Neural cell (in vitro differentiated cells): Measurements from ENCODE around the gene PTPRN2. TPM values are rescaled to one million over a fixed set of nuclear protein-coding genes. Genes with fewer than 3 reads are reported as not detected.

Experiments
- H2AFZ ChIP-seq: fragments of 200-600, 300-800 bp; sonication (generic), shearing (Covaris generic); 2 replicates; pipeline ENCODE4 v1.6.0; 2014; ENCODE audit warnings: low read depth, mild to moderate bottlenecking, antibody characterized with exemption, low read length, moderate library complexity
- H3F3A ChIP-seq: fragments of 200-600 bp; shearing (Covaris generic); 2 replicates; pipeline ENCODE4 v1.6.1; 2016; ENCODE audit warnings: mild to moderate bottlenecking, moderate library complexity, mixed read lengths, antibody characterized with exemption, low read length; ENCODE audit not compliant: insufficient read depth, poor library complexity, severe bottlenecking
- H3K27ac ChIP-seq: fragments of 200-600, 300-800 bp; sonication (generic), shearing (Covaris generic); 2 replicates; pipeline ENCODE4 v1.5.1; 2014; ENCODE audit warnings: mild to moderate bottlenecking, low read length, moderate library complexity
- H3K27me3 ChIP-seq: fragments of 300-800, 200-600 bp; sonication (generic), shearing (Covaris generic); 2 replicates; pipeline ENCODE4 v1.6.0; 2014; ENCODE audit warnings: mild to moderate bottlenecking, low read depth, low read length, moderate library complexity; ENCODE audit not compliant: insufficient read depth
- H3K36me3 ChIP-seq: fragments of 300-800, 200-600 bp; sonication (generic), shearing (Covaris generic); 2 replicates; pipeline ENCODE4 v1.5.1; 2014; ENCODE audit warnings: mild to moderate bottlenecking, antibody characterized with exemption, low read length, moderate library complexity; ENCODE audit not compliant: insufficient read depth
- H3K4me2 ChIP-seq: fragments of 300-800, 200-600 bp; sonication (generic), shearing (Covaris generic); 2 replicates; pipeline ENCODE4 v1.6.0; 2014; ENCODE audit warnings: mild to moderate bottlenecking, low read length
- H3K4me3 ChIP-seq: fragments of 300-800, 200-600 bp; sonication (generic), shearing (Covaris generic); 2 replicates; pipeline ENCODE4 v1.5.1; 2014; ENCODE audit warnings: mild to moderate bottlenecking, low read length, moderate library complexity
- H3K79me2 ChIP-seq: fragments of 200-600 bp; shearing (Covaris generic); replicated peaks from 2 replicates; pipeline ENCODE4 v1.6.0; 2014; ENCODE audit warnings: mild to moderate bottlenecking, low read length, moderate library complexity; ENCODE audit not compliant: insufficient read depth
- H3K9ac ChIP-seq: fragments of 300-800, 200-600 bp; sonication (generic), shearing (Covaris generic); 2 replicates; pipeline ENCODE4 v1.6.1; 2016; ENCODE audit warnings: mild to moderate bottlenecking, low read length, mixed read lengths
- H3K9me2 ChIP-seq: fragments of 200-600 bp; shearing (Covaris generic); 2 replicates; pipeline ENCODE4 v1.6.1; 2016; ENCODE audit warnings: mild to moderate bottlenecking, low read length, mixed read lengths; ENCODE audit not compliant: insufficient read depth
- H3K9me3 ChIP-seq: fragments of 200-600, 300-800 bp; sonication (generic), shearing (Covaris generic); 2 replicates; pipeline ENCODE4 v1.6.1; 2016; ENCODE audit warnings: mild to moderate bottlenecking, mixed run types, low read length, moderate library complexity, mixed read lengths
- H4K20me1 ChIP-seq: fragments of 200-600 bp; shearing (Covaris generic); 2 replicates; pipeline ENCODE4 v1.6.1; 2016; ENCODE audit warnings: mild to moderate bottlenecking, mixed run types; ENCODE audit not compliant: insufficient read depth
- EP300 ChIP-seq: fragments of 450-650 bp; conservative IDR thresholded peaks from 2 replicates; pipeline ENCODE4 v1.6.1; 2014; ENCODE audit warnings: antibody characterized with exemption, mild to moderate bottlenecking, moderate library complexity; ENCODE audit not compliant: poor library complexity, severe bottlenecking
- EZH2 ChIP-seq: fragments of 200-600, 300-800 bp; shearing (Covaris generic), sonication (generic); IDR thresholded peaks from 2 replicates; pipeline ENCODE4 v1.6.1; 2014; ENCODE audit warnings: antibody characterized with exemption, low read length, borderline replicate concordance, mild to moderate bottlenecking; ENCODE audit not compliant: insufficient read depth, poor library complexity, severe bottlenecking
- MXI1 ChIP-seq: fragments of 450-650 bp; conservative IDR thresholded peaks from 2 replicates; pipeline ENCODE4 v1.6.1; 2014; ENCODE audit warnings: antibody characterized with exemption, mild to moderate bottlenecking; ENCODE audit not compliant: poor library complexity, severe bottlenecking
- RAD21 ChIP-seq: fragments of 450-650 bp; conservative IDR thresholded peaks from 2 replicates; pipeline ENCODE4 v1.6.1; 2014; ENCODE audit warnings: antibody characterized with exemption, mild to moderate bottlenecking, moderate library complexity
- REST ChIP-seq: IDR thresholded peaks from 2 replicates; pipeline ENCODE4 v1.6.1; 2012; ENCODE audit warnings: borderline replicate concordance
- SMC3 ChIP-seq: fragments of 450-650 bp; conservative IDR thresholded peaks from 2 replicates; pipeline ENCODE4 v1.6.1; 2014; ENCODE audit warnings: antibody characterized with exemption, mild to moderate bottlenecking, moderate library complexity; ENCODE audit not compliant: poor library complexity
- TAF1 ChIP-seq: IDR thresholded peaks from 2 replicates; pipeline ENCODE4 v1.6.1; 2012; ENCODE audit warnings: low read depth
- polyA plus RNA-seq: library from polyadenylated mRNA; depleted of rRNA; stranded (reverse); fragments of >200 nt; gene quantifications from 2 replicates; pipeline ENCODE4 v1.2.3, GENCODE V29; 2014
- TF ChIP-seq, protein P1 (sequence below): fragments of 450-650 bp; IDR thresholded peaks from 2 replicates; pipeline ENCODE4 v1.5.1; 2014; ENCODE audit warnings: antibody characterized with exemption, mild to moderate bottlenecking, moderate library complexity; ENCODE audit not compliant: poor library complexity, severe bottlenecking

Gene PTPRN2
- polyA plus RNA-seq, 1 donor from 2014 or later = 31.0 TPM

DNA sequence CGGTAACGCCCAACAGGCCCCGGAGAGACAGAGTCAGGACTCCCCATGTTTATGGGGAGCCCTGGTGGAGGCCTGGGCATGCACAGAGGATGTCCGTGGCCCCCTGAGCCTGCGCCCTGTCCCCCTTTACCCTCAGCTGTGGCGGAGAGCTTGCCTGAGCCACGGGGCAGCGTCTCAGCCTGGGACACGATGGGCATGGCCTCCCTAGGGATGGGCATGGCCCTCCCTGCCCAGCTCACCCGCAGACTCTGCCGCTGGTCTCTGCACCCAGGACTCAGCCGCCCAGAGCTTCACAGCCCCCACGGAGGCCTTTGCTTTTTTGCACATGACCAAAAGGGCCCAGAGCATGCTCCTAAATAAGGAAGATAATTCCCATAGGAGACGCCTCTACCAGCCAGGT lies 394.2 kb downstream of the PTPRN2 start:
- no peak overlapping the region for H2AFZ ChIP-seq
- no peak overlapping the region for H3K9ac ChIP-seq
- no peaks in the 10 kb centered on the region for H4K20me1 ChIP-seq
- H3K9me2 ChIP-seq = no peaks in the 10 kb centered on the region
- H3K27ac ChIP-seq = no peak overlapping the region
- peaks cover 14% of the 10 kb centered on the region for H3K9me3 ChIP-seq
- H3F3A ChIP-seq = no peaks in the 10 kb centered on the region
- H3K27me3 ChIP-seq = no peaks in the 10 kb centered on the region
- H3K36me3 ChIP-seq = no peaks in the 10 kb centered on the region
- H3K4me2 ChIP-seq = no peak overlapping the region
- H3K79me2 ChIP-seq = no peaks in the 10 kb centered on the region
- TF ChIP-seq RAD21 = no peak
- TF ChIP-seq MXI1 = no peak
- TF ChIP-seq, protein P1, sequence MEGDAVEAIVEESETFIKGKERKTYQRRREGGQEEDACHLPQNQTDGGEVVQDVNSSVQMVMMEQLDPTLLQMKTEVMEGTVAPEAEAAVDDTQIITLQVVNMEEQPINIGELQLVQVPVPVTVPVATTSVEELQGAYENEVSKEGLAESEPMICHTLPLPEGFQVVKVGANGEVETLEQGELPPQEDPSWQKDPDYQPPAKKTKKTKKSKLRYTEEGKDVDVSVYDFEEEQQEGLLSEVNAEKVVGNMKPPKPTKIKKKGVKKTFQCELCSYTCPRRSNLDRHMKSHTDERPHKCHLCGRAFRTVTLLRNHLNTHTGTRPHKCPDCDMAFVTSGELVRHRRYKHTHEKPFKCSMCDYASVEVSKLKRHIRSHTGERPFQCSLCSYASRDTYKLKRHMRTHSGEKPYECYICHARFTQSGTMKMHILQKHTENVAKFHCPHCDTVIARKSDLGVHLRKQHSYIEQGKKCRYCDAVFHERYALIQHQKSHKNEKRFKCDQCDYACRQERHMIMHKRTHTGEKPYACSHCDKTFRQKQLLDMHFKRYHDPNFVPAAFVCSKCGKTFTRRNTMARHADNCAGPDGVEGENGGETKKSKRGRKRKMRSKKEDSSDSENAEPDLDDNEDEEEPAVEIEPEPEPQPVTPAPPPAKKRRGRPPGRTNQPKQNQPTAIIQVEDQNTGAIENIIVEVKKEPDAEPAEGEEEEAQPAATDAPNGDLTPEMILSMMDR = no peak
- TF ChIP-seq REST = no peak
- H3K4me3 ChIP-seq = no peak overlapping the region

DNA sequence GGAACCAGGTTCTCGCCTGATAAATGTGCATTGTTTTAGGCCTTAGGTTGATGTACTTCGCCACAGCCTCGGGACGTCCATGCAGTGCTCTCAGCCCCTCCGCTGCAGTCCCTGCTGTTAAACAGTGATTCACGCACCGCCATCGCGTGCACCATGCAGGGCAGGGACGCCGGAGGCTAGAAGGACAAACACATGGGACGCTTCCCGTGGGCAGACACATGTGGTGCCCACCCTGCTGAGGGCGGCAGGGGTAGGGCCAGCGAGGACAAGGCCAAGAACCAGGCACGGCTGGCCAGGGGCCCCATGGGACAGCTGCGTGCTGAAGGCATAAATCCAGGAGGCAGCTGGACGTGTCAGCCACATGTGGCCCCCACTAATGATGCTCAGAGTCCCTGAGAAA lies 394.7 kb downstream of the PTPRN2 start:
- Histone ChIP-seq H3K9ac (no peak overlapping the region), H2AFZ (no peak overlapping the region), H3K9me3 (peaks cover 14% of the 10 kb centered on the region), H3K79me2 (no peaks in the 10 kb centered on the region), H3K27me3 (no peaks in the 10 kb centered on the region), H3K27ac (no peak overlapping the region), H4K20me1 (no peaks in the 10 kb centered on the region), H3F3A (no peaks in the 10 kb centered on the region), H3K36me3 (no peaks in the 10 kb centered on the region), H3K4me3 (no peak overlapping the region), H3K9me2 (no peaks in the 10 kb centered on the region), H3K4me2 (no peak overlapping the region)
- TF ChIP-seq EP300 = no peak
- no peak for TF ChIP-seq TAF1

- Histone ChIP-seq H4K20me1 (no peaks in the 10 kb centered on the region), H3K36me3 (no peaks in the 10 kb centered on the region), H3K4me2 (no peak overlapping the region), H3K79me2 (no peaks in the 10 kb centered on the region), H3K27ac (no peak overlapping the region), H3K9ac (no peak overlapping the region), H3K9me2 (no peaks in the 10 kb centered on the region), H2AFZ (no peak overlapping the region), H3F3A (no peaks in the 10 kb centered on the region), H3K4me3 (no peak overlapping the region), H3K27me3 (no peaks in the 10 kb centered on the region), H3K9me3 (peaks cover 14% of the 10 kb centered on the region)
- TF ChIP-seq EP300 (no peak), EZH2 (no peak), SMC3 (no peak), MXI1 (no peak), TAF1 (no peak), REST (no peak), RAD21 (no peak)
- TF ChIP-seq, protein P1 = no peak
Observed at GRCh38 chr7:158192184-158192835, 395.3 kb downstream of the PTPRN2 start.
